Neural progenitor cell (in vitro differentiated cells): Measurements from ENCODE around the gene GPATCH4. TPM values are rescaled to one million over a fixed set of nuclear protein-coding genes. Genes with fewer than 3 reads are reported as not detected.

Experiments
- DNase-seq: peaks from one replicate; pipeline ENCODE4 v3.0.0-alpha.2; 2016; ENCODE audit warnings: low spot score
- H2AFZ ChIP-seq: fragments of 200-600 bp; sonication (generic); replicated peaks from 2 replicates; pipeline ENCODE4 v1.6.1; 2016; ENCODE audit warnings: antibody characterized with exemption
- H3F3A ChIP-seq: fragments of 200-600 bp; sonication (generic); 2 replicates; pipeline ENCODE4 v1.6.1; 2016; ENCODE audit warnings: antibody characterized with exemption, low read depth
- H3K27ac ChIP-seq: fragments of 200-600 bp; sonication (generic); 2 replicates; pipeline ENCODE4 v1.5.1; 2016; ENCODE audit warnings: mild to moderate bottlenecking
- H3K27me3 ChIP-seq: fragments of 200-600 bp; sonication (generic); 2 replicates; pipeline ENCODE4 v1.6.1; 2016; ENCODE audit warnings: mild to moderate bottlenecking, moderate library complexity
- H3K36me3 ChIP-seq: fragments of 200-600 bp; sonication (generic); 2 replicates; pipeline ENCODE4 v1.5.1; 2016
- H3K4me1 ChIP-seq: fragments of 200-600 bp; sonication (generic); 2 replicates; pipeline ENCODE4 v1.6.1; 2016; ENCODE audit warnings: mixed run types
- H3K4me2 ChIP-seq: fragments of 200-600 bp; sonication (generic); 2 replicates; pipeline ENCODE4 v1.6.1; 2016
- H3K4me3 ChIP-seq: fragments of 200-600 bp; sonication (generic); 2 replicates; pipeline ENCODE4 v1.5.1; 2016
- H3K79me2 ChIP-seq: fragments of 200-600 bp; sonication (generic); 2 replicates; pipeline ENCODE4 v1.6.1; 2016; ENCODE audit warnings: low read depth
- H3K9ac ChIP-seq: fragments of 200-600 bp; sonication (generic); 2 replicates; pipeline ENCODE4 v1.6.1; 2016
- H3K9me3 ChIP-seq: fragments of 200-600 bp; sonication (generic); 2 replicates; pipeline ENCODE4 v1.5.1; 2016; ENCODE audit warnings: low read depth
- H4K20me1 ChIP-seq: fragments of 200-600 bp; sonication (generic); 2 replicates; pipeline ENCODE4 v1.6.1; 2016; ENCODE audit warnings: low read depth
- H3K27ac Mint-ChIP-seq: 3 replicates; pipeline ENCODE4 v1.8.0; 2021; ENCODE audit warnings: mixed read lengths
- H3K27me3 Mint-ChIP-seq: 2 replicates; pipeline ENCODE4 v1.8.0; 2022; ENCODE audit warnings: low read depth, mild to moderate bottlenecking, inconsistent platforms, moderate library complexity, mixed read lengths; ENCODE audit not compliant: insufficient read depth
- H3K36me3 Mint-ChIP-seq: 3 replicates; pipeline ENCODE4 v1.8.0; 2021; ENCODE audit warnings: mixed read lengths
- H3K4me1 Mint-ChIP-seq: 3 replicates; pipeline ENCODE4 v1.8.0; 2021; ENCODE audit warnings: mixed read lengths
- H3K4me3 Mint-ChIP-seq: 3 replicates; pipeline ENCODE4 v1.8.0; 2021; ENCODE audit warnings: mild to moderate bottlenecking, moderate library complexity, mixed read lengths
- H3K9me3 Mint-ChIP-seq: 3 replicates; pipeline ENCODE4 v1.8.0; 2020; ENCODE audit warnings: mixed read lengths
- CTCF ChIP-seq: fragments of 200-600 bp; sonication (generic); IDR thresholded peaks from 2 replicates; pipeline ENCODE4 v1.5.1; 2017; ENCODE audit warnings: antibody characterized with exemption, mild to moderate bottlenecking
- EZH2 ChIP-seq: fragments of 200-600 bp; sonication (generic); IDR thresholded peaks from 2 replicates; pipeline ENCODE4 v1.6.1; 2017; ENCODE audit warnings: antibody characterized with exemption, mild to moderate bottlenecking, moderate library complexity
- EZH2phosphoT487 ChIP-seq: fragments of 200-600 bp; sonication (generic); IDR thresholded peaks from 2 replicates; pipeline ENCODE4 v1.6.1; 2017; ENCODE audit warnings: antibody characterized with exemption
- total RNA-seq: library from RNA; depleted of rRNA; stranded (reverse); fragments of >200 nt; gene quantifications from 2 replicates; pipeline ENCODE4 v1.2.3, GENCODE V29; 2015; ENCODE audit warnings: low replicate concordance

The GPATCH4 gene
- total RNA-seq, 1 donor from 2014 or later: 17.2 TPM

- Histone ChIP-seq H3K36me3 (no peaks in the 10 kb centered on the region), H3K4me3 (no peak overlapping the region), H3K4me1 (no peaks in the 10 kb centered on the region), H3K9me3 (no peaks in the 10 kb centered on the region), H3K79me2 (no peaks in the 10 kb centered on the region), H3K4me2 (no peak overlapping the region), H3F3A (no peaks in the 10 kb centered on the region), H4K20me1 (no peaks in the 10 kb centered on the region), H3K27me3 (no peaks in the 10 kb centered on the region), H2AFZ (no peak overlapping the region), H3K27ac (no peak overlapping the region), H3K9ac (no peak overlapping the region)
- Mint-ChIP-seq H3K4me1 (no peaks in the 10 kb centered on the region), H3K9me3 (no peaks in the 10 kb centered on the region), H3K4me3 (no peak overlapping the region), H3K27me3 (peaks cover 7% of the 10 kb centered on the region), H3K36me3 (peaks cover 27% of the 10 kb centered on the region), H3K27ac (no peak overlapping the region)
- DNase-seq: no peak
- no peak for TF ChIP-seq EZH2
- TF ChIP-seq CTCF: no peak
- TF ChIP-seq EZH2phosphoT487: no peak
Measured at GRCh38 chr1:156544592-156545102, 56.6 kb downstream of the GPATCH4 start.

Other genes starting within 250 kb of the GPATCH4 start
- gene RHBG, start 232.3 kb downstream of the GPATCH4 start, total RNA-seq: not detected in 2 replicates
- 1.8 and 7.1 TPM in 2 replicates for gene MEF2D, start 100.7 kb downstream of the GPATCH4 start, total RNA-seq
- 31.5 and 59.2 TPM in 2 replicates for gene IQGAP3, start 28.9 kb downstream of the GPATCH4 start, total RNA-seq
- not detected in 2 replicates for gene TTC24, start 21.8 kb downstream of the GPATCH4 start, total RNA-seq
- gene NAXE, start 9.7 kb downstream of the GPATCH4 start, total RNA-seq: 32.8 and 51.3 TPM in 2 replicates
- 0.65 TPM in 1 of 2 replicates, not detected in the other for gene HAPLN2, start 17.9 kb upstream of the GPATCH4 start, total RNA-seq
- 0.46 TPM in 1 of 2 replicates, not detected in the other for gene BCAN, start 40.6 kb upstream of the GPATCH4 start, total RNA-seq
- 83.8 and 219 TPM in 2 replicates for gene NES, start 75.9 kb upstream of the GPATCH4 start, total RNA-seq
- 110 and 156 TPM in 2 replicates for gene CRABP2, start 104.1 kb upstream of the GPATCH4 start, total RNA-seq
- 21.4 and 26.5 TPM in 2 replicates for gene METTL25B, start 127.0 kb upstream of the GPATCH4 start, total RNA-seq
- gene ISG20L2, start 127.3 kb upstream of the GPATCH4 start, total RNA-seq: 17.4 and 23.7 TPM in 2 replicates
- gene MRPL24, start 139.6 kb upstream of the GPATCH4 start, total RNA-seq: 21.4 and 24.7 TPM in 2 replicates
- 246 and 366 TPM in 2 replicates for gene HDGF, start 150.2 kb upstream of the GPATCH4 start, total RNA-seq
- 30.1 and 43.1 TPM in 2 replicates for gene PRCC, start 166.1 kb upstream of the GPATCH4 start, total RNA-seq
- gene SH2D2A, start 215.4 kb upstream of the GPATCH4 start, total RNA-seq: 1.2 TPM in 1 of 2 replicates, not detected in the other